Retinal pigment epithelial cell (primary cell): Measurements from ENCODE around the gene SLC25A45.

ENCODE experiments used
- DNase-seq: peaks from one replicate; pipeline ENCODE4 v3.0.0-alpha.2; 2010; ENCODE audit warnings: low read depth
- H3K4me3 ChIP-seq: 2 replicates; pipeline ENCODE4 v1.5.1; 2011; ENCODE audit warnings: mild to moderate bottlenecking, low read length, control low read depth, moderate library complexity
- TF ChIP-seq, protein P1 (sequence below): conservative IDR thresholded peaks from 2 replicates; pipeline ENCODE4 v1.5.1; 2011; ENCODE audit warnings: low read depth, low read length, control low read depth, inconsistent platforms

The SLC25A45 gene

DNA sequence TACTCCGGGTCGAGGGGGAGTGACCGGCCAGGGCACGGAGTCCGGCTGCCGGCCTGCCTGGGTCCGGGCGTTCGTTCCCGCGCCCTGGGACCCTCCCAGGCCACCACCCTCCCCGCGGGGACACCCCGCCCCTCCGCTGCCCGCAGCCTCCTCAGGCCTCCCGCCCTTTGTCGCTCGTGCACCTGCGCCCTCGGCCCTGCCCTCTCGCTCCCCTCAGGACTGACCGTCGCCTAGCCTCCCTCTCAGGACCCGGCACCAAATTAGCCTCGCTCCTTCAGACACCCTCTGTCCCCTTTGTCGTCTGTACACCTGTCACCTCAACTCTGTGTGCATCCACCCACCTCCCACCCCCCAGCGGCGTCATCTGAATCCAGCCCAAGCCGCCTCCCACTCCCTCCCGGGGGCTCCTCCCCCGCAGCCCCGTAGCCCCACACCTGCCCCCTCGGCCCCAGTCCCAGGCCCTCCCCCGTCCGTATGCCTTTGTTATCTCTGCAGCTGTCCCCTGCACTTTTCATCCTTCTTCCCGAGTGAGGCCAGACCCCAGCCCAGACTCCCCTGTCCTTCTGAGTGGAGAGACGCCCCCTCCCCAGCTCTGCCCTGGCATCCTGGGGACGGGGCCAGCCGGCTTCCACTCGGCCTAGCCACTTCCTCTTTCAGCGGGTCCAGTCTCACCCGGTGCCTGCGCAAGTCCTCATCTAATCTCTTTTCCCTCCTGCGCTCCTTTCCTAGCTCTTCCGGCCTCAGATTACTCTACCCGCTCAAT is 27.3 kb downstream of the SLC25A45 start:
- DNase-seq: no peak
- H3K4me3 ChIP-seq: peak overlapping the region; percentile 55
- TF ChIP-seq, protein P1, sequence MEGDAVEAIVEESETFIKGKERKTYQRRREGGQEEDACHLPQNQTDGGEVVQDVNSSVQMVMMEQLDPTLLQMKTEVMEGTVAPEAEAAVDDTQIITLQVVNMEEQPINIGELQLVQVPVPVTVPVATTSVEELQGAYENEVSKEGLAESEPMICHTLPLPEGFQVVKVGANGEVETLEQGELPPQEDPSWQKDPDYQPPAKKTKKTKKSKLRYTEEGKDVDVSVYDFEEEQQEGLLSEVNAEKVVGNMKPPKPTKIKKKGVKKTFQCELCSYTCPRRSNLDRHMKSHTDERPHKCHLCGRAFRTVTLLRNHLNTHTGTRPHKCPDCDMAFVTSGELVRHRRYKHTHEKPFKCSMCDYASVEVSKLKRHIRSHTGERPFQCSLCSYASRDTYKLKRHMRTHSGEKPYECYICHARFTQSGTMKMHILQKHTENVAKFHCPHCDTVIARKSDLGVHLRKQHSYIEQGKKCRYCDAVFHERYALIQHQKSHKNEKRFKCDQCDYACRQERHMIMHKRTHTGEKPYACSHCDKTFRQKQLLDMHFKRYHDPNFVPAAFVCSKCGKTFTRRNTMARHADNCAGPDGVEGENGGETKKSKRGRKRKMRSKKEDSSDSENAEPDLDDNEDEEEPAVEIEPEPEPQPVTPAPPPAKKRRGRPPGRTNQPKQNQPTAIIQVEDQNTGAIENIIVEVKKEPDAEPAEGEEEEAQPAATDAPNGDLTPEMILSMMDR: no peak

DNA sequence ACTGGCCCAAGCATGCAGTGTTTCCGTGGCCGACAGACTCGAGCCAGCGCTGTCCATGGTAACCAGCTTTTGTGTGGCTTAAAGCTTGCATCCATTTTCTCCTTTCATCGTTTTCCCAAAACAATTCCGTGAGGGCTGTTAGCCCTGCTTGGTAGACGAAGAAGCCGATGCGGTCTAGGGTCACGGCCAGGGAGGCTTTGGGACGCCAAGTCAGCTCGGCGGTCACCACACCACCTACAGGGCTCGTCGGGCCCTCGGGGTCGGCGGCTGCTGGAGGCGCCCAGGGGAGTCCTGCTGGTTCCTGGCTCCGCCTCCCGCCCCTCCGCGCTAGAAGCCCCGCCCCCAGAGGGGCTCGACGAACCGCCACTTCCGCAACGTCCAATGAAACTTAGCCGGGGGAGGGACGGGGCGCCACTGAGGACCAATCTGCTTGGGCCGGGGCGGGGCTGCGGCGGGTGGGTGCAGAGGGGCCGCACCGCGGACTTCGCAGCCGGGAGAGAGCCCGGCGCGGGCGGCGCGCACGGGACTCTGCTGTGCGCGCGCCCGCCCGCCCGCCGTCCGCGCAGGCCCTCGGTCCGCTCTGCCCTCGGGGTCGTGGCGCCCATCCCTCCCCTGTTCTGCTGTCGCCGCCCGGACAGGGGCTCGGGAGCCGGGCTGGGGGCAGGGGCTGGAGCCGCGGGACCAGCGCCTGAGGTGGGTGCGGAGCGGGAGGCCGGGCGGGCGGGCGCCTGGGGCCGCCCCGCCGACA is 28.0 kb downstream of the SLC25A45 start, which contains the start of gene TIGD3:
TSS of gene TIGD3 (plus strand) at position 487 of the 748 bp plus-strand sequence. CDS start 1,058 bp downstream, outside the sequence.
- TF ChIP-seq, protein P1: no peak
- H3K4me3 ChIP-seq: peak within 1 kb of the TSS; percentile 71
- peak; percentile 75 for DNase-seq

DNA sequence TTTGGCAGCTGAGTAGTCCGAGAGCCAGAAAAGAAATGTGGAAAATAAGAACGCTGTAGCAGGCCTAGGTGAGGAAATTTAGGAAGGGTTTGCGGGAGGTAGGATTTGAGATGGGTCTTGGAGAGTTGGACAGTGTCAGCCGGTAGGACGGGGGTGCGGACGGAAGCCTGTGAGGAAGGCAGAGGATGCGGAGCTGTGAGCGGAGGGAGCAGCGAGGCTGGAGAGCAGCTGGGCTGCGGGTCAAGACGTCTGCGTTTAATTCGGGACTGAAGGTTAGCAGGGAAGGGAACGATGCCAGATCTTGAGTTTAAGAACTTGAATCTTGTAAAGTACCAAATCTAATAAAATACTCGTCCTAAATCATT is 28.6 kb downstream of the SLC25A45 start:
- peak overlapping the region; percentile 71 for H3K4me3 ChIP-seq
- DNase-seq: no peak
- TF ChIP-seq, protein P1: no peak

GRCh38 chr11:65353376-65353775 is 29.1 kb downstream of the SLC25A45 start:
- TF ChIP-seq, protein P1: no peak
- no peak for DNase-seq
- no peak overlapping the region for H3K4me3 ChIP-seq

DNA sequence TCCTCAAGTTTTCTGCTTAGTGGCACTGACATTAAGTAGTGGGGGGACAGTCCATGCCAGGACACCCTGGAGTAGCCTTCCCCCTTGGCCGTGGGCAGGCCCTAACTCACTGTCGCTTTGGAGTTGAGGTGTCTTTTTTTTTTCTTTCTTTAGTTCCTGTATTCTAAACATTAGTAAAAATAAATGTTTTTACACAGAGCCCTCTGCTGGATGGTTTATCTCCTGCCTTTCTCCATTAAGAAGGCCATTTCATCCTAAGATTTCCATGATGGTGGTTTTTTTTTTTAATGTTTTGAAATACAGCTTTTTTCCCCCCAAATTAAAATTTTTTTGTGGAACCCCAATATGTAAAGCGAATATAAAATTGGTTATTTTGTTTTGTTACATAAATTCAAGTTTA is 29.7 kb downstream of the SLC25A45 start:
- TF ChIP-seq, protein P1: peak; percentile 48
- no peak for DNase-seq
- H3K4me3 ChIP-seq: no peak overlapping the region

GRCh38 chr11:65351511-65351910 is 30.9 kb downstream of the SLC25A45 start:
- H3K4me3 ChIP-seq: no peak overlapping the region
- TF ChIP-seq, protein P1: no peak
- no peak for DNase-seq
